KMS-11 (cell line): ENCODE measurements around the gene ACY1.

ENCODE experiments used
- H2AFZ ChIP-seq: fragments of 200-600 bp; sonication (generic); 2 replicates; pipeline ENCODE4 v1.6.1; 2016; ENCODE audit warnings: antibody characterized with exemption, mixed run types, low read depth
- H3K27ac ChIP-seq: fragments of 200-600 bp; sonication (generic); 2 replicates; pipeline ENCODE4 v1.6.1; 2016; ENCODE audit warnings: mild to moderate bottlenecking, mixed run types
- H3K27me3 ChIP-seq: fragments of 200-600 bp; sonication (generic); 2 replicates; pipeline ENCODE4 v1.6.1; 2017; ENCODE audit warnings: mild to moderate bottlenecking, low read depth, mixed run types, moderate library complexity; ENCODE audit not compliant: insufficient read depth
- H3K36me3 ChIP-seq: fragments of 200-600 bp; sonication (generic); 2 replicates; pipeline ENCODE4 v1.6.1; 2017; ENCODE audit warnings: mild to moderate bottlenecking, mixed run types; ENCODE audit not compliant: insufficient read depth
- H3K4me1 ChIP-seq: fragments of 200-600 bp; sonication (generic); 2 replicates; pipeline ENCODE4 v1.6.1; 2016; ENCODE audit warnings: mild to moderate bottlenecking, low read depth, mixed run types; ENCODE audit not compliant: poor library complexity, severe bottlenecking
- H3K4me2 ChIP-seq: fragments of 200-600 bp; sonication (generic); 2 replicates; pipeline ENCODE4 v1.7.0; 2016; ENCODE audit warnings: mild to moderate bottlenecking, mixed run types
- H3K4me3 ChIP-seq: fragments of 200-600 bp; sonication (generic); IDR thresholded peaks from 2 replicates; pipeline ENCODE4 v1.6.1; 2017; ENCODE audit warnings: low read depth, low read length, mixed read lengths; ENCODE audit not compliant: insufficient read depth
- H3K79me2 ChIP-seq: fragments of 200-600 bp; sonication (generic); 2 replicates; pipeline ENCODE4 v1.6.1; 2016; ENCODE audit warnings: low read depth, mixed run types; ENCODE audit not compliant: insufficient read depth
- H3K9ac ChIP-seq: fragments of 200-600 bp; sonication (generic); 2 replicates; pipeline ENCODE4 v1.6.1; 2016; ENCODE audit warnings: mild to moderate bottlenecking, mixed run types
- H4K20me1 ChIP-seq: fragments of 200-600 bp; sonication (generic); 2 replicates; pipeline ENCODE4 v1.6.1; 2016; ENCODE audit warnings: mild to moderate bottlenecking, mixed run types; ENCODE audit not compliant: insufficient read depth
- TF ChIP-seq, protein P1 (sequence below): fragments of 200-600 bp; sonication (generic); conservative IDR thresholded peaks from 2 replicates; pipeline ENCODE4 v1.6.1; 2017; ENCODE audit warnings: low read depth, mild to moderate bottlenecking, antibody characterized with exemption, low read length, moderate library complexity, mixed read lengths

The ACY1 gene

DNA sequence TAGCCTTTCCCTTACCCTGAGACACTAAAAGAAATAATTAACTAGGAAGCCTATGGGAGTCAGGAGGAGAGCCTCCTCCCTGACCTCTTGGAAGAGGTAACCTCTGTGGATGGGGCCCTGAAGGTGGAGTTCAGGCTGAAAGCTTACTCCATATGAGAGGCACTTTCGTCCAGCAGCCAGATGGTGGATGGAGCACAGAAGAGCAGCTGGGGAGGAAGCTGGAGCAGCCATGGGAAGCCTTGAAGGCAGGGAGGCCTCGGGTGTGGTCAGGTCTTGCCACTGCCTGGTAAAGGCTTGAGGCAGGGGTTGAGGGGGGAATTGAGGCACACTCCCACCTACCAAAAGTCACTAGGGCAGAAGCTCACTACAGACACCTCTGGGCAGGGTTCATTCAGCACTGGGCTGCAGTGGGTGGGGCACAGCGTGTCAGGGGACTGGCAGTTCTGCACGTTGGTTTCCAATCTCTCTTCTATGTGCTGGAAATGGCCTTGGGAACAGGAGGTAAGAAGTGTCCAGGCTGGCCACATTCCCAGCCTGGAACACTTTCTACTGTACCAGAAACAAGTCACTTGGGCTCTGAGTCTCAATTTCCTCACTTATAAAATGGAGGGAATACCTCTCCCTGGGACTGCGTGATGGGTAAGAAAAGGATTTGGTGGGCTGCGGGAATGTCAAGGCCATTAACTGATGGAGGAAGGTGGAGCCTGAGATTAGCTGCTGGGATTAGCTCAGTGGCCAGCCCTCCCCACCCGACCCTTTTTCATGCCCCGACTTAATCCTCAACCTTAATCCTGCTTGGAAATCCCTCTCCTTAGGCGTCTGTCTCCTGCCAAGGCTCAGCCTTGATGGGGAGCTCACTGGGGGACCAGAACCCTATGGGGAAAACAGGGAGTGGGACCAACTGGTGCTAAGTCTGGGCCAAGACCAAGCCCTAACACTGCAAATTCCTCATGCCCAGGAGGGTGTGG, 21.4 kb upstream of the ACY1 start:
- H3K36me3 ChIP-seq: no peaks in the 10 kb centered on the region
- no peak overlapping the region for H3K9ac ChIP-seq
- H4K20me1 ChIP-seq: no peaks in the 10 kb centered on the region

DNA sequence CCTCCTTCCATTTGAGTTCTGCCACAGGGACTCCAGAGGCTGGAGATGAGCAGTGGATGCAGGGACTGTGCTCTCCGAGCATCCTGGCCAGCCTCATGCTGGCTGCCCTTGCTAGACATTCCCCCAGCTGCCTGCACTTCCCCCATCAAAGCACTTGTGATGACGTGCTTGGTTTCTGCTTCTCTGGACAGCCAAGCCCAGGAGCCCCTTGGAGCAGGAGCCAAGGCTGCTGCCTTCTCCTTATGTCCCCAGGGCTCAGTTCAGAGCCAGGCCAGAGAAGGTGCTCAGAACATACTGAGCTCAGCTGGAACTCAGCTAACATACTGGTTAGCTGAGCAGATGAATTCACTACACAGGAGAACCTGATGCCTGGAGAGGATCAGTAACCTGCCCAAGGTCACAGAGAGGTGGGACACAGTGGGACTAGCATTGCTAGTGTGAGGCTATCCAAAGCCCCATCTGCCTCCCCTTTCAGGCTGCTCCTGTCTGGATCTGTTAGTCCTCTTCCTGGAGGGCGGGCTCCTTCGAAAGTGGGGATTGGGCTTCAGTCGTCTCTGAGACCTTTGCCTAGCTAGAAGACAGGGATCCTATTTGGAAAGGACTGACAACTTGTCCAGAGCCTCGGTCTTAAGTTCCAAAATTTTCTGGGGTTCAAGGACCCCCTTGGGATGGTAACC, 20.3 kb upstream of the ACY1 start:
- H2AFZ ChIP-seq: no peak overlapping the region
- H3K36me3 ChIP-seq: no peaks in the 10 kb centered on the region
- no peak overlapping the region for H3K4me3 ChIP-seq
- H3K79me2 ChIP-seq: no peaks in the 10 kb centered on the region
- no peaks in the 10 kb centered on the region for H3K4me1 ChIP-seq
- H3K27ac ChIP-seq: no peak overlapping the region
- H3K4me2 ChIP-seq: no peak overlapping the region
- H3K27me3 ChIP-seq: no peaks in the 10 kb centered on the region
- no peak overlapping the region for H3K9ac ChIP-seq
- TF ChIP-seq, protein P1, sequence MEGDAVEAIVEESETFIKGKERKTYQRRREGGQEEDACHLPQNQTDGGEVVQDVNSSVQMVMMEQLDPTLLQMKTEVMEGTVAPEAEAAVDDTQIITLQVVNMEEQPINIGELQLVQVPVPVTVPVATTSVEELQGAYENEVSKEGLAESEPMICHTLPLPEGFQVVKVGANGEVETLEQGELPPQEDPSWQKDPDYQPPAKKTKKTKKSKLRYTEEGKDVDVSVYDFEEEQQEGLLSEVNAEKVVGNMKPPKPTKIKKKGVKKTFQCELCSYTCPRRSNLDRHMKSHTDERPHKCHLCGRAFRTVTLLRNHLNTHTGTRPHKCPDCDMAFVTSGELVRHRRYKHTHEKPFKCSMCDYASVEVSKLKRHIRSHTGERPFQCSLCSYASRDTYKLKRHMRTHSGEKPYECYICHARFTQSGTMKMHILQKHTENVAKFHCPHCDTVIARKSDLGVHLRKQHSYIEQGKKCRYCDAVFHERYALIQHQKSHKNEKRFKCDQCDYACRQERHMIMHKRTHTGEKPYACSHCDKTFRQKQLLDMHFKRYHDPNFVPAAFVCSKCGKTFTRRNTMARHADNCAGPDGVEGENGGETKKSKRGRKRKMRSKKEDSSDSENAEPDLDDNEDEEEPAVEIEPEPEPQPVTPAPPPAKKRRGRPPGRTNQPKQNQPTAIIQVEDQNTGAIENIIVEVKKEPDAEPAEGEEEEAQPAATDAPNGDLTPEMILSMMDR: no peak
- H4K20me1 ChIP-seq: no peaks in the 10 kb centered on the region

More for the DNA sequence above, 21.4 kb upstream of the ACY1 start:
- no peak overlapping the region for H3K4me3 ChIP-seq
- no peaks in the 10 kb centered on the region for H3K27me3 ChIP-seq
- no peak overlapping the region for H2AFZ ChIP-seq
- no peak overlapping the region for H3K4me2 ChIP-seq
- TF ChIP-seq, protein P1: no peak
- H3K4me1 ChIP-seq: no peaks in the 10 kb centered on the region
- H3K79me2 ChIP-seq: no peaks in the 10 kb centered on the region
- no peak overlapping the region for H3K27ac ChIP-seq

DNA sequence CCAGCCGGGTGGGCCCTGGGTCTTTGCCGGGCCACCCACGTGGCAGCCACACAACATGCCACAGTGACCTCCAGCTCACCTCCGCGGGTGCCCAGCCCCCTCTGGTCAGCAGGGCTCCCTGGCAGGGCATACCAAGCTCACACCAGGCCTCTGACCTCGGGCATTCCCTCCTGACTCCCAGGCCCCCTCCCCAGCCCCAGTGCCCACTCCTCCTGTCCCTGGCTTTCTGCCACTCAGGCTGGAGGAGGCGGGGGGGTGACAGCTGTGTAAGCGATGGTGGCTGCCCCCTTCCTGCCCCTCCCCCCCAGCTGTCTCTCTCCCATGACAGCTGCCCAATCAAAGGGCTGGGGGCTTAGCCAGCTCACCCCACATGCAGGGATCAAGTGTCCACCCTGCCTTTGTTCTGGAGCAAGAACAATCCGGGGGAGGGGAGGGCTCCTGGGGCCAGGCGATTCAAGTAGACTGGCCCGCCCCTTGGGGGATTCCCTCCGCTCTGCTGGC, 19.3 kb upstream of the ACY1 start:
- TF ChIP-seq, protein P1: no peak
- no peak overlapping the region for H2AFZ ChIP-seq
- no peaks in the 10 kb centered on the region for H3K79me2 ChIP-seq
- no peak overlapping the region for H3K27ac ChIP-seq
- H3K4me1 ChIP-seq: no peaks in the 10 kb centered on the region
- H3K4me3 ChIP-seq: no peak overlapping the region
- H3K36me3 ChIP-seq: no peaks in the 10 kb centered on the region
- no peak overlapping the region for H3K4me2 ChIP-seq
- no peaks in the 10 kb centered on the region for H4K20me1 ChIP-seq
- no peak overlapping the region for H3K9ac ChIP-seq
- H3K27me3 ChIP-seq: no peaks in the 10 kb centered on the region

DNA sequence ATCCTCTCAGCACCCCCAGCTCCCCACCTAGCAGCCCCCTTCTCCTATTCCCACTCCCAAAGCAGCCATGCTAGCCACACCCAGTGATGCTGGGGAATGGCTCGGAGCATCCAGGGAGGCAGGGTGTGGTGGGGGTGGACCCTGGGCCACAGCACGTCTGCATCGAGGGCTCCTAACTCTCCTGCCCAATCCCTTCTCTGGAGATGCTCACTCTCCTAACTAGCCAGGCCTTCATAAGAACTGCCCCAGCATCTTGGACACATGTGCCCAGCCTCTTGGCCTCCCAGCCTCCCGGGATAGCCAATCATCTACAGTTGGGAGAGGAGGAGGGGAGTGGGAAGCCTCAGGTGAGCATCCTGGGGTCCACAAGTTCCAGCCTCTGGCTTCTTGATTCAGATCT, 18.8 kb upstream of the ACY1 start:
- H3K27me3 ChIP-seq: no peaks in the 10 kb centered on the region
- no peaks in the 10 kb centered on the region for H3K36me3 ChIP-seq
- no peak overlapping the region for H3K9ac ChIP-seq
- H3K4me2 ChIP-seq: no peak overlapping the region
- H4K20me1 ChIP-seq: no peaks in the 10 kb centered on the region
- H3K79me2 ChIP-seq: no peaks in the 10 kb centered on the region
- no peak overlapping the region for H3K27ac ChIP-seq
- H3K4me3 ChIP-seq: no peak overlapping the region
- no peak overlapping the region for H2AFZ ChIP-seq
- TF ChIP-seq, protein P1: no peak
- no peaks in the 10 kb centered on the region for H3K4me1 ChIP-seq
